BLaER1 (cell line): ENCODE results near the gene ACSM3.

Experiments
- H3K27ac ChIP-seq: shearing (Covaris generic); formaldehyde crosslinking; 2 replicates; pipeline ENCODE4 v1.8.1; 2022
- H3K27me3 ChIP-seq: shearing (Covaris generic); formaldehyde crosslinking; 2 replicates; pipeline ENCODE4 v1.8.1; 2022
- H3K36me3 ChIP-seq: shearing (Covaris generic); formaldehyde crosslinking; 2 replicates; pipeline ENCODE4 v1.8.1; 2022
- H3K4me1 ChIP-seq: shearing (Covaris generic); formaldehyde crosslinking; 2 replicates; pipeline ENCODE4 v1.8.1; 2022
- H3K4me2 ChIP-seq: shearing (Covaris generic); formaldehyde crosslinking; 2 replicates; pipeline ENCODE4 v1.8.1; 2022
- H3K4me3 ChIP-seq: shearing (Covaris generic); formaldehyde crosslinking; 2 replicates; pipeline ENCODE4 v1.8.1; 2022
- H3K9ac ChIP-seq: shearing (Covaris generic); formaldehyde crosslinking; 2 replicates; pipeline ENCODE4 v1.8.1; 2022
- H3K9me3 ChIP-seq: shearing (Covaris generic); formaldehyde crosslinking; 2 replicates; pipeline ENCODE4 v1.8.1; 2022
- H4K20me1 ChIP-seq: shearing (Covaris generic); formaldehyde crosslinking; 2 replicates; pipeline ENCODE4 v1.8.1; 2022
- Cebpa-rat ChIP-seq: shearing (Covaris generic); IDR thresholded peaks from 2 replicates; pipeline ENCODE4 v1.8.1; 2022

Gene ACSM3

DNA sequence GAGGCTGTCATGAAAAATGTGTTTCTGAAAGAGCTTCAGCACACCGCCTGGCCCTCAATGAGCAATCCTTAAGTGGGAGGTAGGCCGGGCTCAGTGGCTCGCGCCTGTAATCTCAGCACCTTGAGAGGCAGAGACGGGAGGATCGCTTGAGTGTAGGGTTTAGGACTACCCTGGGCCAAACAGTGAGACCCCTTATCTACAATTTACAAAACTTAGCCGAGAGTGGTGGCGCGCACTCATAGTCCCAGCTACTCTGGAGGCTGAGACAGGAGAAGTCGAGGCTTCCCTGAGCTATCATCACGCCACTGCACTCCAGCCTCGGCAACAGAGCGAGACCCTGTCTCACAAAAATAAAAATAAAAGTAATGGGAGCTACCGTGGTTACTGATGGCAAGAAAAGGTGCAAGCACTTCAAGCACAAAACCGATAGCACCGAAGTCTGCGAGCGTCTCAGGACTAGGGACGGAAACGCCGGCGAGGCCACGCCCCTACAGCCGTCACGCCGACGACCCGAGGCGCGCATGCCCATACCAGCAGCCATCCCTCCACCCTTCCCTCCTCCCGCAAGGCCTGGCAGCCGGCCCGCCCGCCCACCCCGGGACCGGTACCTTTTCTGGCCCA lies 22.8 kb upstream of the ACSM3 start:
- peaks cover 19% of the 10 kb centered on the region for H3K4me1 ChIP-seq
- H3K9me3 ChIP-seq: no peaks in the 10 kb centered on the region; the same call in 1 of the 2 replicates
- peak overlapping the region; percentile 94 for H3K4me3 ChIP-seq
- H3K27me3 ChIP-seq: no peaks in the 10 kb centered on the region
- TF ChIP-seq Cebpa-rat: no peak
- H3K27ac ChIP-seq: peak overlapping the region; percentile 92
- H3K4me2 ChIP-seq: peak overlapping the region; percentile 94
- H4K20me1 ChIP-seq: peaks cover 37% of the 10 kb centered on the region
- H3K36me3 ChIP-seq: peaks cover 34% of the 10 kb centered on the region
- H3K9ac ChIP-seq: peak overlapping the region; percentile 89

- peaks cover 37% of the 10 kb centered on the region for H4K20me1 ChIP-seq
- peaks cover 27% of the 10 kb centered on the region for H3K36me3 ChIP-seq
- TF ChIP-seq Cebpa-rat: no peak
- peak within 1 kb of the TSS; percentile 92 for H3K27ac ChIP-seq
- peak within 1 kb of the TSS; percentile 94 for H3K4me3 ChIP-seq
- H3K27me3 ChIP-seq: no peaks in the 10 kb centered on the region
- H3K4me2 ChIP-seq: peak within 1 kb of the TSS; percentile 94
- peaks cover 19% of the 10 kb centered on the region for H3K4me1 ChIP-seq
- peaks cover 5% of the 10 kb centered on the region; the same call in 1 of the 2 replicates for H3K9me3 ChIP-seq
- peak within 1 kb of the TSS; percentile 89 for H3K9ac ChIP-seq
These were observed 22.1 kb upstream of the ACSM3 start, which contains the start of gene THUMPD1 for GRCh38 chr16:20741554-20742285. Gene THUMPD1 (minus strand): TSS chr16:20741818. CDS start chr16:20741739, 79 bp downstream.

GRCh38 chr16:20743591-20743990 lies 20.2 kb upstream of the ACSM3 start:
- Histone ChIP-seq H3K4me3 (no peak overlapping the region), H3K9me3 (peaks cover 23% of the 10 kb centered on the region), H3K27me3 (no peaks in the 10 kb centered on the region), H3K9ac (no peak overlapping the region), H3K4me1 (peaks cover 19% of the 10 kb centered on the region), H3K27ac (no peak overlapping the region), H3K4me2 (no peak overlapping the region), H4K20me1 (peaks cover 26% of the 10 kb centered on the region), H3K36me3 (peaks cover 10% of the 10 kb centered on the region)
- TF ChIP-seq Cebpa-rat: no peak

DNA sequence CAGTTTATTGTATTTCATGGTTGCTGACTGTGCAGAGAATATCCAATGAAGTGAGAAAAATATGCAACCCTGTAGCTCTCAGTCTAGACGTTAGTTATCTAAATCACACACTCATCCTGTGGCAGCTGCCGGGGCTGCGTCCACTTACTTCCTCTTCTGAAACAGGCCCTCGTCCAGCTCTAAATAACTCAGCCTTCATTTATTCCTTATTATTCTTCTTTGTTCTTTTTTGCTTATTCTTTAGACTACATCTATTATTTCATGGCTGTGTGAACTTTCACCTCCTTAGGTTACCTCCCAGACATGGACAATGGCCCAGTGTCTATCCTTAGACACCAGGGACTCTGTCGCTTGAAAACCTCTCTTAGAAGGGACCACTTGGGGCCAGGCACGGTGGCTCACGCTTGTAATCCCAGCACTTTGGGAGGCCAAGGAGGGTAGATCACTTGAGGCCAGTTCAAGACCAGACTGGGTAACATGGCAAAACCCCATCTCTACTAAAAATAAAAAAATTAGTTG lies 18.8 kb upstream of the ACSM3 start:
- TF ChIP-seq Cebpa-rat: no peak
- peaks cover 25% of the 10 kb centered on the region for H3K9me3 ChIP-seq
- no peak overlapping the region for H3K27ac ChIP-seq
- no peak overlapping the region for H3K4me3 ChIP-seq
- H4K20me1 ChIP-seq: peaks cover 12% of the 10 kb centered on the region
- H3K4me2 ChIP-seq: no peak overlapping the region
- no peaks in the 10 kb centered on the region for H3K36me3 ChIP-seq
- H3K9ac ChIP-seq: no peak overlapping the region
- H3K4me1 ChIP-seq: peaks cover 13% of the 10 kb centered on the region
- H3K27me3 ChIP-seq: no peaks in the 10 kb centered on the region

DNA sequence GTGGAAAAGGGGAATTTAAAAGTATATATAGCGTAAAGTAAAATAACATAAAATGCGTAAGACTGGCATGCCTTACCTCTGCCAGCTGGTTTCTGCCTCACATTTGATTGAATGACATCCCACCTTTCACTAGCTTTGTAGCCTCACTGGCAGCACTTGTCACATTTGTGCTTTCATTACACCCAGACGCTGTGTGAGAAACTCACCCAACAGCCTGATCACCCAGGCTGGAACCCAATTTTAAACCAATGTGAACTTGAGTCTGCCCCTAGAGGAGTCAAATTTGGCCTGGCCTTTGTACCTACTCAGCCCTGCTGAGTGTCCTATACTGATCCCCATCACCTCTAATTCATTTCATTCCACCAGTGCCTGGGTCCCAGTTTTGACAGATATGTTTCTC lies 17.4 kb upstream of the ACSM3 start:
- no peaks in the 10 kb centered on the region for H3K27me3 ChIP-seq
- H3K27ac ChIP-seq: no peak overlapping the region
- 0 out of 2 replicates have a peak, but pooled peaks cover 4% of the 10 kb centered on the region for H3K4me1 ChIP-seq
- H3K36me3 ChIP-seq: no peaks in the 10 kb centered on the region
- no peak overlapping the region for H3K9ac ChIP-seq
- no peaks in the 10 kb centered on the region for H4K20me1 ChIP-seq
- no peak overlapping the region for H3K4me2 ChIP-seq
- H3K9me3 ChIP-seq: peaks cover 25% of the 10 kb centered on the region
- no peak for TF ChIP-seq Cebpa-rat
- no peak overlapping the region for H3K4me3 ChIP-seq

- Histone ChIP-seq H3K27me3 (no peaks in the 10 kb centered on the region), H3K9ac (no peak overlapping the region), H3K27ac (no peak overlapping the region), H3K4me3 (no peak overlapping the region), H3K36me3 (no peaks in the 10 kb centered on the region), H3K9me3 (peaks cover 25% of the 10 kb centered on the region), H3K4me2 (no peak overlapping the region), H3K4me1 (0 out of 2 replicates have a peak, but pooled peaks cover under 1% of the 10 kb centered on the region), H4K20me1 (no peaks in the 10 kb centered on the region)
- no peak for TF ChIP-seq Cebpa-rat
These were observed 16.6 kb upstream of the ACSM3 start for GRCh38 chr16:20747030-20747816.

GRCh38 chr16:20749474-20749873 lies 14.3 kb upstream of the ACSM3 start:
- no peaks in the 10 kb centered on the region for H3K4me1 ChIP-seq
- TF ChIP-seq Cebpa-rat: no peak
- H3K9ac ChIP-seq: no peak overlapping the region
- no peak overlapping the region for H3K4me2 ChIP-seq
- H3K36me3 ChIP-seq: no peaks in the 10 kb centered on the region
- peaks cover 25% of the 10 kb centered on the region for H3K9me3 ChIP-seq
- no peaks in the 10 kb centered on the region for H4K20me1 ChIP-seq
- H3K4me3 ChIP-seq: no peak overlapping the region
- no peaks in the 10 kb centered on the region for H3K27me3 ChIP-seq
- no peak overlapping the region for H3K27ac ChIP-seq

DNA sequence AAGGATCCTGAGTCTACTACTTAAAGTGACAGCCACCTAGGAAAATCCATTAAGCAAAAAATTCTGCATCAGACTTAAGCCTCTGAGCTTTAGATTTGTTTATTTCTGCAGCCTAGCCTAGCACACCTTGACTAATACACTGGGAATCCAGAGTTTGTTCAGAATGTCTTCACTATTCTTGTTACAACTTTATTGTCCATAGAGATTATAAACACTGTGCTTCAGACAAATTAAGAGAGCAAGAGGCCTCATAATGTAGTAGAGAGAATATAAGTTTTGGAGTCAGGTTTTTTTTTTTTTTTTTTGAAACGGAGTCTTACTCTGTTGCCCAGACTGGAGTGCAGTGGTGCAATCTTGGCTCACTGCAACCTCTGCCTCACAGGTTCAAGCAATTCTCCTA lies 13.3 kb upstream of the ACSM3 start:
- Histone ChIP-seq H3K9me3 (peaks cover 25% of the 10 kb centered on the region), H3K4me2 (no peak overlapping the region), H3K9ac (no peak overlapping the region), H3K27me3 (no peaks in the 10 kb centered on the region), H3K27ac (no peak overlapping the region), H3K4me3 (no peak overlapping the region), H3K36me3 (no peaks in the 10 kb centered on the region), H3K4me1 (no peaks in the 10 kb centered on the region), H4K20me1 (no peaks in the 10 kb centered on the region)
- TF ChIP-seq Cebpa-rat: no peak

DNA sequence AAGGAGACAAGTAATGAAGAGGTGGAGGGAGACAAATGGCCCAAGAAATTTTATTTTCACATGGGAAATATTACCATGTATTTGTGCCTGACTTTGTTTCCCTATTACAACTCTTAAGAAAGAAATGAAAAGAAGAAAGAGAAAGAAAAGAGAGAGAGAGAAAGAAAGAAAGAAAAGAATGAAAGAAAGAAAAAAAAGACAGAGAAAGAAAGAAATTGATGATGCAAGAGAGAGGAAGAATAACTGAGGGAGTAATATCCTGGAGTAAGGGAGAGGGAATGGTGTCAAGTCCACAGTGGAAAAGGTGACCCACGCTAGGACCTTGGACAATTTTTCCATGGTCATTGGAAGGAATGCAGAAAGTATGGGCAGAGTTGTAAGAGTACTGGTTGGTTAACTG lies 10.1 kb upstream of the ACSM3 start:
- Histone ChIP-seq H3K4me1 (no peaks in the 10 kb centered on the region), H3K9me3 (0 out of 2 replicates have a peak, but pooled peaks cover under 1% of the 10 kb centered on the region), H3K4me3 (no peak overlapping the region), H3K36me3 (no peaks in the 10 kb centered on the region), H3K9ac (no peak overlapping the region), H3K27ac (no peak overlapping the region), H4K20me1 (no peaks in the 10 kb centered on the region), H3K4me2 (no peak overlapping the region), H3K27me3 (no peaks in the 10 kb centered on the region)
- no peak for TF ChIP-seq Cebpa-rat
